Measurements from ENCODE around the gene BDH1. TPM values are rescaled to one million over a fixed set of nuclear protein-coding genes. Genes with fewer than 3 reads are reported as not detected.

The BDH1 gene
- total RNA-seq, 4 donors from 2014 or later: 120 to 269 (median 163) TPM

DNA sequence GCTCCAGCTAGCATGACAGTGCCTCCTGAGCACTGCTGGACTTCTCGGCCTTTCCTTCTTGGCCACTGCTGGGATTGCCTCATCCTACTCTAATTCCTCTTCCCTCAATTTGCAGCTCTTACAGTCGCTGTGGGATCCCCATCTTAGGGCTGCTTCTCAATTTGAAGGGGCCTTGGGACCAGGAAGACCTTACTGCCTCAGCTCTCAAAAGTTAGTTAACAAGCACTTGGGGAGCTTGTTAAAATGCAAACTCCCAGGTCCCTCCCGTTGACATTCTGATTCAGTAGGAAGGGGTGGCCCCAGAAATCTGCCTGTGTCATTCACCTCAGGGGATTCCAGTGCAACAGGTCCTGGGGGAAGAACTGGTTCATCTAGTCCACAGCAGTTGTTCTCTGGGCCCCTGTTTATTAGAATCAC, 14.8 kb downstream of the BDH1 start:
- H3K4me3 ChIP-seq: no peak overlapping the region
- DNase-seq: no peak
- H3K27me3 ChIP-seq: no peaks in the 10 kb centered on the region
- no peaks in the 10 kb centered on the region for H3K9me3 ChIP-seq
- H3K36me3 ChIP-seq: peaks cover 0 to 34% (median 0%) of the 10 kb centered on the region in 3 donors
- no peak overlapping the region for H3K27ac ChIP-seq
- H3K4me1 ChIP-seq: no peaks in the 10 kb centered on the region
- TF ChIP-seq POLR2A (IDR thresholded peaks at IDR 0.05): no peak
- TF ChIP-seq, protein P1, sequence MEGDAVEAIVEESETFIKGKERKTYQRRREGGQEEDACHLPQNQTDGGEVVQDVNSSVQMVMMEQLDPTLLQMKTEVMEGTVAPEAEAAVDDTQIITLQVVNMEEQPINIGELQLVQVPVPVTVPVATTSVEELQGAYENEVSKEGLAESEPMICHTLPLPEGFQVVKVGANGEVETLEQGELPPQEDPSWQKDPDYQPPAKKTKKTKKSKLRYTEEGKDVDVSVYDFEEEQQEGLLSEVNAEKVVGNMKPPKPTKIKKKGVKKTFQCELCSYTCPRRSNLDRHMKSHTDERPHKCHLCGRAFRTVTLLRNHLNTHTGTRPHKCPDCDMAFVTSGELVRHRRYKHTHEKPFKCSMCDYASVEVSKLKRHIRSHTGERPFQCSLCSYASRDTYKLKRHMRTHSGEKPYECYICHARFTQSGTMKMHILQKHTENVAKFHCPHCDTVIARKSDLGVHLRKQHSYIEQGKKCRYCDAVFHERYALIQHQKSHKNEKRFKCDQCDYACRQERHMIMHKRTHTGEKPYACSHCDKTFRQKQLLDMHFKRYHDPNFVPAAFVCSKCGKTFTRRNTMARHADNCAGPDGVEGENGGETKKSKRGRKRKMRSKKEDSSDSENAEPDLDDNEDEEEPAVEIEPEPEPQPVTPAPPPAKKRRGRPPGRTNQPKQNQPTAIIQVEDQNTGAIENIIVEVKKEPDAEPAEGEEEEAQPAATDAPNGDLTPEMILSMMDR (IDR thresholded peaks at IDR 0.05): no peak

DNA sequence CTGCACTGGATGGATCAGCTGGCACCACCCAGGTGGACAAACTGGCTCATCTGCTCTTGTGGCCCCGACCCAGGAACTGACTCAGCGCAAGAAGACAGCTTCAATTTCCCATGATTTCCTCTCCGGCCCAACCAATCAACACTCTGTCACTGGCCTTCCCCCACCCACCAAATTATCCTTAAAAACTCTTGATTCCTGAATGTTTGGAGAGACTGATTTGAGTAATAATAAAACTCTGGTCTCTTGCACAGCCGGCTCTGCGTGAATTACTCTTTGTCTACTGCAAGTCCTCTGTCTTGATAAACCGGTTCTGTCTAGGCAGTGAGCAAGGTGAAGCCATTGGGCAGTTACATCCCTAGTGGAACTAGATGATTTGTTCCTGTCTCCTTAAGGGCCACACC, 16.1 kb downstream of the BDH1 start:
- DNase-seq: peak in 1 of 3 donors; percentile 61
- TF ChIP-seq, protein P1 (IDR thresholded peaks at IDR 0.05): no peak
- no peak for TF ChIP-seq POLR2A (IDR thresholded peaks at IDR 0.05)
- H3K27ac ChIP-seq: peak overlapping the region in 1 of 4 donors; percentile 66
- peaks cover 0 to 26% (median 0%) of the 10 kb centered on the region in 3 donors for H3K36me3 ChIP-seq
- H3K9me3 ChIP-seq: no peaks in the 10 kb centered on the region
- no peak overlapping the region for H3K4me3 ChIP-seq
- no peaks in the 10 kb centered on the region for H3K4me1 ChIP-seq
- H3K27me3 ChIP-seq: no peaks in the 10 kb centered on the region

DNA sequence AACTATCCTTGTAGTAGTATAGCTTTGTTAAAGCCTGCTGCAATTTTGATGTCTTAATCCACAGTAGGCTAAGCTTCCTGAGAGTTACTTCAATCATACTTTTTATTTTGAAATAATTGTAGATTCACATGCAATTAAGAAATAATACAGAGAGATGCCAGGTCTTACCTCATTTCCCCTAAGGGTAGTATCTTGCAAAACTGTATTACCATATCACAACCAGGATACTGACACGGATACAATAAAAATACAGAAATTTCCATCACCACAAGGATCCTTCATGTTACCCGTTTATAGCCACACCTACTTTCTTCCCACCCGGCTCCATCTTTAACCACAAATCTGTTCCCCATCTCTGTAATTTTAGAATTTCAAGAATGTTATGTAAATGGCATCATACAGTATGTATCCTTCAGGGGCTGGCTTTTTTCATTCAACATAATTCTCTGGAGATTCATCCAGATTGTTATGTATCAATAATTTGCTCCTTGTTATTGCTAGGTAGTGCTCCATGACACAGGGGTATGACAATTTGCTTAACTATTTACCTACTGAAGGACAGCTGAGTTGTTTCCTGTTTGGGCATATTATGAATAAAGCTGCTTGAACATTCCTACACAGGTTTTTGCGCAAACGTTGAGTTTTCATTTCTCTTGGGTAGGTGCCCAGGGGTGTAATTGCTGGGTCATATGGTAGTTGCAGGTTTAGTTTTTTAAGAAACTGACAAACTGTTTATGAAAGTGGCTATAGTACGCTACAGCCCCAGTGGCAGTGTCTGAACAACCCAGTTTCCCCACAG, 21.6 kb downstream of the BDH1 start:
- Histone ChIP-seq H3K27ac (no peak overlapping the region), H3K36me3 (peaks cover 0 to 57% (median 0%) of the 10 kb centered on the region in 3 donors), H3K27me3 (no peaks in the 10 kb centered on the region), H3K4me1 (no peaks in the 10 kb centered on the region), H3K9me3 (no peaks in the 10 kb centered on the region), H3K4me3 (no peak overlapping the region)
- no peak for DNase-seq
- TF ChIP-seq, protein P1 (IDR thresholded peaks at IDR 0.05): no peak
- TF ChIP-seq POLR2A (IDR thresholded peaks at IDR 0.05): no peak

DNA sequence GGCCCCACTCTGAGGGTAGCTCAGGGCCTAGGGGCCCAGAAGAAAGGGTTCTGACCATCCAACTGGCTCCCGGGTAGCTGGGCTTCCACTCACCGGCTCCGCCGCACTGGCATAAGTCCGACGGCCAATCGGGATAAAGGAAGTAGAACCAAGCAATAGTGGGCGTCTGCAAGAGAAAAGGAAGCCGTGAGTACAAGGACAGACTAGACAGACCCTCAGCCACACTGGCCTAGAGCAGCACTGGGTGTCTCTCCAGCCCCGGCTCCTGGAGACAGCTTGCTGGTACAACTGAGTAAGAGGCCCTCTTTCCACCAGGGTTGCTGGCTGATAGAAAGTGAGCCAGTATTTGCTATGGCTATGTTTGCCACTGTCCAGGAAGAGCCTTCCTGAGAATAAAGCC, 22.4 kb downstream of the BDH1 start:
- Histone ChIP-seq H3K27me3 (no peaks in the 10 kb centered on the region), H3K9me3 (no peaks in the 10 kb centered on the region), H3K36me3 (peaks cover 0 to 61% (median 0%) of the 10 kb centered on the region in 3 donors), H3K4me1 (no peaks in the 10 kb centered on the region), H3K27ac (no peak overlapping the region), H3K4me3 (no peak overlapping the region)
- DNase-seq: no peak
- no peak for TF ChIP-seq POLR2A (IDR thresholded peaks at IDR 0.05)
- TF ChIP-seq, protein P1 (IDR thresholded peaks at IDR 0.05): no peak

DNA sequence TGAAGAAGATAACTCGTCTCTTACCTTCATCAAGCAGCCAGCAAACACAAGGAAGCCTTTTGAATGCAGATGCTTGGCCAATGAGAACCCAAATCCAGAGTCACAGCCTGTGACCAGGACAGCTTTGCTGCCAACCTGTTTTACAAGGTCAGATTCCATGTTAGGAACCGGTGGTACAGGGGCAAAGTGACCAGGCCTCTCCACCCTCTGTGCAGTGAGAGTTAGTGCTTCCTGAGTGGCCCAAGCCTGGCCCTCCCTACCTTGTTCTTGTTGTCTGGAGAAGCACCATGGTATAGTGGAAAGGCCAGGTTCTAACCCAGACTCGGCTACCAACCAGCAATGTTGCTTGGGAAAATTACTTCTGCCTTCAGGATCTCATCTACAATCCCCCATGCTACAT, 23.4 kb downstream of the BDH1 start:
- Histone ChIP-seq H3K4me3 (no peak overlapping the region), H3K27ac (no peak overlapping the region), H3K9me3 (no peaks in the 10 kb centered on the region), H3K27me3 (no peaks in the 10 kb centered on the region), H3K36me3 (peaks cover 0 to 70% (median 0%) of the 10 kb centered on the region in 3 donors), H3K4me1 (no peaks in the 10 kb centered on the region)
- no peak for DNase-seq
- TF ChIP-seq, protein P1 (IDR thresholded peaks at IDR 0.05): no peak
- no peak for TF ChIP-seq POLR2A (IDR thresholded peaks at IDR 0.05)

Measured in Peyer's patch (tissue), 4 donors.